Erythroblast (primary cell): Measurements from ENCODE around the gene KIF21B.

Experiments
- GATA1 ChIP-seq: IDR thresholded peaks from 2 replicates; pipeline ENCODE4 v1.6.1; 2011; ENCODE audit warnings: low read depth, mild to moderate bottlenecking, control low read depth, low read length, moderate library complexity
- POLR2A ChIP-seq: IDR thresholded peaks from 2 replicates; pipeline ENCODE4 v1.6.1; 2011; ENCODE audit warnings: mild to moderate bottlenecking, low read length

- TF ChIP-seq GATA1, result no peak
- TF ChIP-seq POLR2A, result no peak
Observed at GRCh38 chr1:200970771-200971427, 52.6 kb downstream of the KIF21B start.
